T1000 (cell line): ENCODE results near the gene ZNF263.

Source experiments
- DNase-seq: peaks from one replicate; lab custom pipeline; 2025; ENCODE audit warnings: mixed read lengths; lab: John Stamatoyannopoulos, UW

The ZNF263 gene

GRCh38 chr16:3327514-3327913 is 44.2 kb downstream of the ZNF263 start:
- no peak for DNase-seq

GRCh38 chr16:3328104-3328503 is 44.8 kb downstream of the ZNF263 start:
- DNase-seq: no peak

- no peak for DNase-seq
These were observed 45.4 kb downstream of the ZNF263 start for GRCh38 chr16:3328643-3329042.
